ENCODE data around the gene CCDC102B.
A peak's percentile ranks its signal among the peaks of the same experiment; 100 is the strongest.

Gene CCDC102B

GRCh38 chr18:68766433-68766832 lies 31.4 kb upstream of the CCDC102B start:
- no peaks in the 10 kb centered on the region for H3K36me3 ChIP-seq (ENCODE audit: low read depth)
- H3K4me1 ChIP-seq (ENCODE audit: insufficient read depth, poor library complexity, severe bottlenecking) = no peaks in the 10 kb centered on the region
- no peak overlapping the region for H3K4me3 ChIP-seq (ENCODE audit: severe bottlenecking)
- no peak for ATAC-seq (ENCODE audit: low read depth)
- H3K27ac ChIP-seq (ENCODE audit: poor library complexity, severe bottlenecking) = no peak overlapping the region
- H3K27me3 ChIP-seq (ENCODE audit: insufficient read depth, poor library complexity, severe bottlenecking) = no peaks in the 10 kb centered on the region
- no peaks in the 10 kb centered on the region for H3K9me3 ChIP-seq (ENCODE audit: severe bottlenecking)
- TF ChIP-seq CTCF (IDR thresholded peaks at IDR 0.05; ENCODE audit: poor library complexity, severe bottlenecking) = no peak
- DNase-seq (ENCODE audit: low spot score) = no peak

GRCh38 chr18:68769461-68769860 lies 28.4 kb upstream of the CCDC102B start:
- Histone ChIP-seq H3K4me1 (ENCODE audit: insufficient read depth, poor library complexity, severe bottlenecking) (no peaks in the 10 kb centered on the region), H3K27ac (ENCODE audit: poor library complexity, severe bottlenecking) (no peak overlapping the region), H3K27me3 (ENCODE audit: insufficient read depth, poor library complexity, severe bottlenecking) (no peaks in the 10 kb centered on the region), H3K9me3 (ENCODE audit: severe bottlenecking) (no peaks in the 10 kb centered on the region), H3K36me3 (ENCODE audit: low read depth) (no peaks in the 10 kb centered on the region), H3K4me3 (ENCODE audit: severe bottlenecking) (no peak overlapping the region)
- TF ChIP-seq CTCF (IDR thresholded peaks at IDR 0.05; ENCODE audit: poor library complexity, severe bottlenecking) = no peak
- DNase-seq (ENCODE audit: low spot score) (no peak), ATAC-seq (ENCODE audit: low read depth) (no peak)

GRCh38 chr18:68772268-68772667 lies 25.6 kb upstream of the CCDC102B start:
- Histone ChIP-seq H3K4me3 (ENCODE audit: severe bottlenecking) (no peak overlapping the region), H3K27ac (ENCODE audit: poor library complexity, severe bottlenecking) (no peak overlapping the region), H3K27me3 (ENCODE audit: insufficient read depth, poor library complexity, severe bottlenecking) (no peaks in the 10 kb centered on the region), H3K36me3 (ENCODE audit: low read depth) (no peaks in the 10 kb centered on the region), H3K4me1 (ENCODE audit: insufficient read depth, poor library complexity, severe bottlenecking) (no peaks in the 10 kb centered on the region), H3K9me3 (ENCODE audit: severe bottlenecking) (no peaks in the 10 kb centered on the region)
- no peak for TF ChIP-seq CTCF (IDR thresholded peaks at IDR 0.05; ENCODE audit: poor library complexity, severe bottlenecking)
- DNase-seq (ENCODE audit: low spot score) (no peak), ATAC-seq (ENCODE audit: low read depth) (no peak)

GRCh38 chr18:68778280-68778886 lies 19.5 kb upstream of the CCDC102B start:
- no peak for TF ChIP-seq CTCF (IDR thresholded peaks at IDR 0.05; ENCODE audit: poor library complexity, severe bottlenecking)
- DNase-seq (ENCODE audit: low spot score) = no peak
- Histone ChIP-seq H3K27me3 (ENCODE audit: insufficient read depth, poor library complexity, severe bottlenecking) (no peaks in the 10 kb centered on the region), H3K4me1 (ENCODE audit: insufficient read depth, poor library complexity, severe bottlenecking) (peaks cover 5% of the 10 kb centered on the region), H3K9me3 (ENCODE audit: severe bottlenecking) (no peaks in the 10 kb centered on the region), H3K4me3 (ENCODE audit: severe bottlenecking) (no peak overlapping the region), H3K36me3 (ENCODE audit: low read depth) (no peaks in the 10 kb centered on the region), H3K27ac (ENCODE audit: poor library complexity, severe bottlenecking) (no peak overlapping the region)
- no peak for ATAC-seq (ENCODE audit: low read depth)

GRCh38 chr18:68779169-68779568 lies 18.7 kb upstream of the CCDC102B start:
- Histone ChIP-seq H3K9me3 (ENCODE audit: severe bottlenecking) (no peaks in the 10 kb centered on the region), H3K4me1 (ENCODE audit: insufficient read depth, poor library complexity, severe bottlenecking) (peaks cover 5% of the 10 kb centered on the region), H3K27me3 (ENCODE audit: insufficient read depth, poor library complexity, severe bottlenecking) (no peaks in the 10 kb centered on the region), H3K4me3 (ENCODE audit: severe bottlenecking) (no peak overlapping the region), H3K27ac (ENCODE audit: poor library complexity, severe bottlenecking) (no peak overlapping the region), H3K36me3 (ENCODE audit: low read depth) (no peaks in the 10 kb centered on the region)
- peak; percentile 36; the same call in 1 of the 3 replicates for ATAC-seq (ENCODE audit: low read depth)
- DNase-seq (ENCODE audit: low spot score) = no peak
- no peak for TF ChIP-seq CTCF (IDR thresholded peaks at IDR 0.05; ENCODE audit: poor library complexity, severe bottlenecking)

Measured in RWPE2 (cell line).